Activated effector memory CD4-positive, alpha-beta T cell treated with Interleukin-2 at 50 U/mL for 16 hours (primary cell): Measurements from ENCODE around the gene NFKBIE.
"Not testable (repeated sequence)": the region's sequence is repeated elsewhere in the genome, so short reads cannot be mapped to it uniquely, and the experiment has no call there.

ENCODE experiments used
- DNase-seq: peaks from one replicate; pipeline ENCODE4 v3.0.0-alpha.2; 2020

NFKBIE gene

DNA sequence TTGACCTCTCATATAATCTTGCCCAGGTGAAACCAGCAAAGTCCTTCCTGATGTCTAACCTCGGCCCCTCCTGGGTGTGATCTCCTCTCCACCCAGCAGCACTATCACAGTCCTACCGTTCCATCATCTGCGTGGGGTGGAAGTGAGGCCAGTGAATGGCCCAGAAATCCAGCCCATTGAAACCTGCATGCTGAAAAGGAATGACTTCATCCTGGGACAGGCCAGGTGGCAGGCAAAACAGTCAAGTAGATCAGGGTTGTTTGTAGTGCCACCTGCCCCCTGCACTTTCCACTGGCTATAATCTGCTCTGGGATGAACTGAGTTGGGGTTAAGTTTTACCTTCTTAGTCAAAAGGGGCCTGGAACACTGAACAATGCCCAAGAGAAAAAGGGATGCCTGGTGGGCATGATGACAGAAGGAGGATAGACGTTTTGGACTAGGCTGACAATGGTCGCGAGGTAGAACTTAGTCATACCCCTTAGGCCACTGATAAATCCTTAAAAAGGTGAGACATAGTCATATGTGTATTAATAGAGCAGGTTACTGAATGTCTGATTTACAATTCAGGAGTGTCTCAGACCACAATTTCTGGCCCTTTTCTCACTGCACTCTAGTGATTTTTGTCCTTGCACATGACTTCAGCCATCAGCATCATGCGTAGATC is 26.5 kb downstream of the NFKBIE start:
- DNase-seq = no peak

DNA sequence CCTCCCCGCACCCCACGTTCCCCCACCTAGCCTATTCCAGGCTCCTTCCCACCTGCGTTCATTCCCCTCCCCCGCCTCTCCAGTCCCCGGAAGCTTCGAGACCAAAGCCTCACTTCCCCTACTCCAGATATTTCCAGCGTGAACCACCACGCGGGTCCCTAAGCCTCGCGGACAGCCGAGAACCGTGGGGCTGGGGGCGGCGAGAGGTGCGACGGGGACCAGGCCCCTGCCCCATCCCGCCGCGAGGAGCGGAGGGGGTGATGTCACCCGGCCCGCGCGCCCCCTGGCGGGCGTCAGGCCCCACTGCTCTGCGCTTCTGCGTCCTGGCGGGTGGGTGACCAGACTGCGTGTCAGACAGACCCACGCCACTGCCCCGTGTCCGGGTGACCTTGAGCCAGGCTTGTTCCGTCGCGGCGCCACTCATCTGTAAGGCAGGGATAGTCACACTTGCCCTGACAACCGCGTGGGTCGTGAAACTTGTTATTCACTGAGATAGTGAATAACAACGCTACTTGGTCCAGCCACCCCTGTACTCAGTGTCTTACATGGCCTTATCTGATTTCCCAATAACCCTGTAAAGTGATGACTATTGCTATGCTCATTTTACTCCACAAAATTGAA is 27.4 kb downstream of the NFKBIE start:
- DNase-seq = peak; percentile 70

DNA sequence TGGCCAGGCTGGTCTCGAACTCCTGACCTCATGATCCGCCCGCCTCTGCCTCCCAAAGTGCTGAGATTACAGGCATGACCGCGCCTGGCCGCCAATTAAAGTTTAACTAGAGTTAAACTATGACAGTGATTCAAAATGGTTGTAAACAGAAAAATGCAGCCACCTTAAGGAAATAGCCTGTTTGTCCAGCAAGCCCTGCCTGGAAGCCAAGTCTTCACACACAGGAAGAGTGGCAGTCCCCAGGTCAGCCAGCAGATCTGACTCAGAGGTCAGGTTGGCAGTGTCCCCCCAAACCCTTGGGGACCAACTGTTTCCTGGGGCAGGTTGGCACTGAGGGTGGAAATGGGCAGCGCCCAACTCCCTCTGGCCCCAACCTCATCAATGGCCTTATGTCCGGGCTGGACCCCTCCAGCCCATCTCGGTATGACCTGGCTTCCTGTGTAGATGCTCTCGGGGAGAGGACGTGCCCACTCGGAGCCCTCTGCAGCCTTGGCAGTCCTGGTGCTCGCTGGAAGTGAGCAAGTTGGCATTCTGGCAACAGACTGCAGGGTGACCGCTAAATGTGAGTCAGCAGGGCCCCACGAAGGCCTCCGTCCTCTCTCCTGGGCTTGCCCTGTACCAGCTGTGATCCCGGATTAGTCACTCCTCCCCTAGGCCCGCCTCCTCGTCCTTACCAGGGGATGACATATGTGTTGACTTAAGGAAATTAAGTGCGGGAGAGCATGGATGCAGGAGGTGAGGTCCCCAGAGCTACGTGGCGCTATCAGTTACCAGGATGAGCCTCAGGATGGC is 28.1 kb downstream of the NFKBIE start:
- peak; percentile 46 for DNase-seq

DNA sequence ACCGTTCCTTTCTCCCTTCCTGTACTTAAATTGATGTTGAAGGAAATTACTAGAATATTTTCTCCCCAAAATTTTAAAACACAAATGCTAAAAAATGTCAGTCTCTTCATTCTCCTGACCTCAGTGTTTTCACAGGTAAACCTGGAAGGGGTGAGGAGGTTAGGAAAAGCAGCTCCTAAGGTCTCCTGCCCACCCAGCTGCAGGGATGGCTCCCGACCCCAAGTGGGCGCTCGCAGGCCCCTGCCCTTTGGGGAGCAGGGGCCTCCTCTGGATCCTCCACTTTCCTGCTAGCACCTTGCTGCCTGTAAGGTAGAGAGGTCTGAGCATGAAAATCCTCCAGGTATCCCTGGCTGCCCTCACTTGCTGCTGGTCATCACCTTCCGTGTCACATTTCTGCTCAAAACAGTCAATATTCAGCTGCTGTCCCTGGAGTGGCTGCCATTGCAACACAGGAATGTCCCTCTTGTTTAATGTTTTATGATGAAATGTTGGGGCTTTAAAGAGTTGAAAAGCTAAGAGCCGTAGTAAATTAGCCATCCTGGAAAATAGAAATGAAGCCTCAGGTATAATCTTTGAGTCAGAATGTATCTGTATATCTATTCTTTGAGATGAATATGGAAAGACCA is 29.3 kb downstream of the NFKBIE start:
- no peak for DNase-seq

DNA sequence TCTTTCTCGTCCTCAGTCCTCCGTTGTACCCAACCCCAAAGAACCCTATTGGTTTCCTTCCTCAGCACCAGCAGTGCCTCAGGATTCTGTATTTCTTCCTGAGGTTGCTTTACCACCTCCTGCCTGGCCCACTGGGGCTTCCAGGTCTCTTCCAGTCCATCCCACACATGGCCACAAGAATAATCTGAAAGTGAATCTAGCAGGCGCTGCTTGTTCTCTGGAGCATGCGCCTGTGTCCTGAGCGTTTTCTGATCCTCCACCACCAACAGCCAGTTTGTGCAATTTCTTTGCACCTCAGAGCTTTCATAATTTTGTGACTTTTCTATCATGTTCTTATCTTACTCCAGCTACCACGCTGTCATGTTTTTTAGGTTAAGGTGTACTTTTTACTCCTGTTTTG is 30.1 kb downstream of the NFKBIE start:
- no peak for DNase-seq

DNA sequence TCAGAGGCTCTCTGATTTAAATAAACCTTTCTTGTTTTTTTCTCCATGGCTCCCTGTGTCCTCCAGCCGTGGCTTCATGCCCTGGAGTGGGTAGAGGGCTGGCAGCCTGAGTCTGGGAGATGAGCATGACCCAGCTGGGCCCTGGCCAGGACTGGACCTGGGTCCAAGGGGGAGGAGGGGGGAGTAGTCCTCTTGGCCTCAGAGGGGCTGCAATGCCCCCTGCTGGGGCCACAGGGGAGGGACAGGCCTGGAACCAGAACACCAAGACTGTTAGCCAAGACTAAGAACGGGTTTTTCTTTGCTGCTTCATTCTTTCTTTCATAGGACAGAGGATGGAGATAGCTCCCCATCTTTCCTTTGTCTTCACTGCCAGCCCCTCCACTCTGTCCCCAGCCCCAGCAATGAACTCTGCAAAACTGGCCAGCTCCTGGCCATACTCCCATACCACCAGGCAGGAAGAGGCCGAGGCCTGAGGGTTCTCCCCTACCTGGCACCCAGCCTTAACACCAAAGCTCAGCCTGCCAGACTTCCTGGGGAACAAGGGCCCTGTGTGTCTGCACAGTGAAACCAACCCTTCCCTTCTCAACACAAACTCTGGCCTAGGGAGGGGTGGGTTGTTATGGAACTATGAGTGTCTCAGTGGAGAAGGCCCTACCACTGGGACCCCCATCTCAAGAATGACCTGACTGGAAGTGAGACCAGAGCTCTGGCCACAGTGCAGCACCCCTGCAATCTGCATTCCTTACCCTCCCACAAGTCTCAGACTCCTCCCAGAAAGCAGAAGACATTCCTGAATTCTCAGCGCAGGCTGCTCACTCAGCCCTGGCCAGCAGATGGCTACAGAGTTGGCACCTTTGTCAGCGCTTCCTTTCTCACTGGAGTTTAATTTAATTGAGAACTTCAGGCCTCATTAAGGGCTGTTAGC is 31.0 kb downstream of the NFKBIE start:
- DNase-seq = no peak

DNA sequence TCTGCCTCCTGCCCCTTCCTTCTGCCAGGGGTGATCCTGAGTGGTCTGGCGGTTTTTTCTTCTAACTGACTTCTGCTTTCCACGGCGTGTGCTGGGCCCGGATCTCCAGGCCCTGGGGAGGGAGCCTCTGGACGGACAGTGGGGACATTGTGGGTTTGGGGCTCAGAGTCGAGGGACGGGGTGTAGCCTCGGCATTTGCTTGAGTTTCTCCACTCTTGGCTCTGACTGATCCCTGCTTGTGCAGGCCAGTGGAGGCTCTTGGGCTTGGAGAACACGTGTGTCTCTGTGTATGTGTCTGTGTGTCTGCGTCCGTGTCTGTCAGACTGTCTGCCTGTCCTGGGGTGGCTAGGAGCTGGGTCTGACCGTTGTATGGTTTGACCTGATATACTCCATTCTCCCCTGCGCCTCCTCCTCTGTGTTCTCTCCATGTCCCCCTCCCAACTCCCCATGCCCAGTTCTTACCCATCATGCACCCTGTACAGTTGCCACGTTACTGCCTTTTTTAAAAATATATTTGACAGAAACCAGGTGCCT is 31.7 kb downstream of the NFKBIE start:
- DNase-seq = no peak

DNA sequence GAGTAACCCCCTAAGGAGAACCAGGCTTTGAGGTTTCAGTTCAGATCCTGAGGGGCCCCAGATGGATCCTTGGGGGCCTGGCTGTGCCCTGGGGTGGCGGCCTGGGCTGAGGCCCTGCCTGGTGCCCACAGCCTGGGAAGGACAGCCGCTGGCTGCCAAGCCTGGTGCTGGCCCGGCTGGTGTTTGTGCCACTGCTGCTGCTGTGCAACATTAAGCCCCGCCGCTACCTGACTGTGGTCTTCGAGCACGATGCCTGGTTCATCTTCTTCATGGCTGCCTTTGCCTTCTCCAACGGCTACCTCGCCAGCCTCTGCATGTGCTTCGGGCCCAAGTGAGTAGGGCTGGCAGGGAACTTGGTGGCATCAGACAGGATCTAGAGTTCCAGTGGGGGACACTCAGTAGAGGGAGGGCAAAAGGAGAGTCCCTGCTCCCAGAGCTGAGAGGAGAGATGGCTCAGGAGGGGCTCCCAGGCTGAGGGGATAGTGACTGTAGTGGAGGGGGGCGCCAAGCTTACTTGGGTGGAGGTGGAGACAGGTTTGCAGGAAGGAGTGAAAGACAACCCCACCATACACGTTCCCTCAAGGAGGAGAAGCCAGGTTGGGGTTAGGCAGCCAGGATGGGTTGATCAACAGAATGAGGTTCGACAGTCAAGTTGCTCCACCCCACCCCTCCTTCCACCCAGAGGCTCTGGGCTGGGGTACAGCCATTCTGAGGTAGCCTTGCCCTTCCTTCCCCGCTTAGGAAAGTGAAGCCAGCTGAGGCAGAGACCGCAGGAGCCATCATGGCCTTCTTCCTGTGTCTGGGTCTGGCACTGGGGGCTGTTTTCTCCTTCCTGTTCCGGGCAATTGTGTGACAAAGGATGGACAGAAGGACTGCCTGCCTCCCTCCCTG is 32.4 kb downstream of the NFKBIE start:
- DNase-seq = no peak

DNA sequence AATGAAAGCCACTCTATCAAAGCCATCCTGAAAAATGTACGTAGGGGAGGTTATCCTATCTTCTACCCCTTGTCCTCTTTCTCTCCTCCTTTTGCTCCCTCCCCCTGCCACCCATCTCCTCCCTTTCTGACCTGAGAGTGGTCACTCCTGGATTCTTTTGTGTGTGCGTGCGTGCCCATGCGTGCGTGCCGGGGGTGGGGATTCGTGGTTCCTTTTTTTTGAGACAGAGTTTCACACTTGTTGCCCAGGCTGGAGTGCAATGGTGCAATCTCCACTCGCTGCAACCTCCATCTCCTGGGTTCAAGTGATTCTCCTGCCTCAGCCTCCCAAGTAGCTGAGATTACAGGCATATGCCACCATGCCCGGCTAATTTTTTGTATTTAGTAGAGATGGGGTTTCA is 33.9 kb downstream of the NFKBIE start:
- not testable (repeated sequence) for DNase-seq

DNA sequence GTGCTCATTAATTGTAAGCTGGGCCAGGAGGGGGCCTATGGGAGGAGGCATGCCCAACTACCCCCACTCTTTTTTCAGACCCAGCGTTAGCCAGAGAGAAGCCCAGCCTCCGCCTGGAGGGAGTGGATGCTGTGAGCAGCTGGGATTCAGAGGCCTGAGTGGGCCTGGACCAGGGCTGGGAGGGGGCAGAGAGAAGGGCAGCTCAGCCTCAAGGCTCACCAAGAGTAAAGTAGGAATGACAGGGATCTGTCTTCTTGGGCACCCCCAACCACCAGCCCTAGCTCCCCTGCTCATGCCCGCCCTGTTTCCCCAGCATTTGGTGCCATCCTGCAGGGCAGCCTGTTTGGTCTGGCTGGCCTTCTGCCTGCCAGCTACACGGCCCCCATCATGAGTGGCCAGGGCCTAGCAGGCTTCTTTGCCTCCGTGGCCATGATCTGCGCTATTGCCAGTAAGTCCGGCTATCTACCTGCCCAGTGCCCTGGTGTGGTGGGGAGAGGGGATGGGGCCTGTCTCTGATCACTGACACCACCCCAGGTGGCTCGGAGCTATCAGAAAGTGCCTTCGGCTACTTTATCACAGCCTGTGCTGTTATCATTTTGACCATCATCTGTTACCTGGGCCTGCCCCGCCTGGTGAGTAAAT is 35.2 kb downstream of the NFKBIE start:
- DNase-seq = no peak

DNA sequence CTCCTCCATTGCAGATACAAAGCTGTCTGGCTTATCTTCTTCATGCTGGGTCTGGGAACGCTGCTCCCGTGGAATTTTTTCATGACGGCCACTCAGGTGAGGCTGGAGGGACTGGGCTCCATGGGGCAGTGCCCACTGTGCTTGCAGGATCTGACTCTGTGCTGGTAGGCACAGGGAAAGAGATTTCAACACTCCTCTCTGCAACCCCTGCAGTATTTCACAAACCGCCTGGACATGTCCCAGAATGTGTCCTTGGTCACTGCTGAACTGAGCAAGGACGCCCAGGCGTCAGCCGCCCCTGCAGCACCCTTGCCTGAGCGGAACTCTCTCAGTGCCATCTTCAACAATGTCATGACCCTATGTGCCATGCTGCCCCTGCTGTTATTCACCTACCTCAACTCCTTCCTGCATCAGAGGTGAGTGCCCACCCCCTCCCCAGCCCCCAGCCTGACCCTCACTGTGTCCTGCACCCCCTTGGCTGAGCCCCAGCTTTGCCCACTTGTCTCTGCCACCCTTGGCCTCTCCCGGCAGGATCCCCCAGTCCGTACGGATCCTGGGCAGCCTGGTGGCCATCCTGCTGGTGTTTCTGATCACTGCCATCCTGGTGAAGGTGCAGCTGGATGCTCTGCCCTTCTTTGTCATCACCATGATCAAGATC is 35.8 kb downstream of the NFKBIE start:
- DNase-seq = no peak

DNA sequence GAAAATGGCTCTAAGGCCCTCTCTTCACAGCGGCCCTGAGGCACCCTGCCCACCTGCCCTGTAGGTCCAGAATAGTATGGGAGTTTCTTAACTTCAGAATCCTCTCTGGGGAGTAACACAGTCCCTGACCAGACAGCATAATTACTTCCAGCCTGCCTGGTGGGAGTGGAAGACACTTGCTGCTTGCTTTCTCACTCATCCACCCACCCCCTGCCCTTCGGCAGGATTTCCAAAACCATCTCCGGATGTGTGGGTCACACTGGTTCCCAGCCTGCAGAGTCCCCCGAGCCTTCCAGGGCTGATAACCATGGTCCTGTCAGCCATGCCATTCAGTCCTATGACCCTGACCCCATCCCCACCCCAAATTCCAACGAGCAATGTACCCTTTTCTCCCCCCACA is 36.5 kb downstream of the NFKBIE start:
- no peak for DNase-seq

DNA sequence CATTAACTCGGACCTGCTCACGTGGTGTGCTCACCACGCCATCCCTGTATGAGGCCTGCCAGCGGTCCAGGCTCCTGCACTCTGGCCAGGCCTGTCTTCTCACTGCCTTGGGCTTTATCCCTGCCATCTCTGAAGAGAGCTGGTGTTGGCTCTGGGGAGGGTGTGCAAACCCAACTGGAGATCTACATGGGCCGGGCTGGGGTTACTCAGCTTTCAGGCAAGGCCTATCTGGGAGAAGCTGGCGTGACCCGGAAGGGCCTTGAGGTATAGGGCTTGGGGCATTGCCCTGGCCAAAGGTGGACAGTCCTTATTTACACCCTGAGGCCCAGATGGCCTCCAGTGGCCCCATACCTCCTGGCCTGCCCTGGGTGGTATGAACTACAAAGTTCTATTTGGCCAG is 36.9 kb downstream of the NFKBIE start:
- no peak for DNase-seq

DNA sequence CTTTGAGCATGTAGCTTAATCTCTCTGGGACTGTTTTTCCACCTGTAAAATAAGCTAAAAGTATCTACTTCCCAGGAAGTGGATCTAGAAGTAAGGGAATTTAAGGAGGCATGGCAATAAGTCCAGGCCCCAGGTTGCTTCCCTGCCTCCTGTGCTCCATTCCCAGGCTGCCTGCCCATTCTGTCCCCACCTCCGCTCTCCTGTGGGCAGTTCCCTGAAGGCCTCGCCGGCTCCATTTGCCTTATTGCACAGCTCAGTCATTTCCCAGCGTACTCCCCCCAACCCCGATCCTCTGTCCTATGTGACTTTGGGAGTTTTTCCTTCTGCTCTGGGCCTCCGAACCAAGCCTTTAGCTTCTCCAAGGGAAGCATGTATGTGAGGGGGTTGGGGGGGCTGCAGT is 37.3 kb downstream of the NFKBIE start:
- no peak for DNase-seq

DNA sequence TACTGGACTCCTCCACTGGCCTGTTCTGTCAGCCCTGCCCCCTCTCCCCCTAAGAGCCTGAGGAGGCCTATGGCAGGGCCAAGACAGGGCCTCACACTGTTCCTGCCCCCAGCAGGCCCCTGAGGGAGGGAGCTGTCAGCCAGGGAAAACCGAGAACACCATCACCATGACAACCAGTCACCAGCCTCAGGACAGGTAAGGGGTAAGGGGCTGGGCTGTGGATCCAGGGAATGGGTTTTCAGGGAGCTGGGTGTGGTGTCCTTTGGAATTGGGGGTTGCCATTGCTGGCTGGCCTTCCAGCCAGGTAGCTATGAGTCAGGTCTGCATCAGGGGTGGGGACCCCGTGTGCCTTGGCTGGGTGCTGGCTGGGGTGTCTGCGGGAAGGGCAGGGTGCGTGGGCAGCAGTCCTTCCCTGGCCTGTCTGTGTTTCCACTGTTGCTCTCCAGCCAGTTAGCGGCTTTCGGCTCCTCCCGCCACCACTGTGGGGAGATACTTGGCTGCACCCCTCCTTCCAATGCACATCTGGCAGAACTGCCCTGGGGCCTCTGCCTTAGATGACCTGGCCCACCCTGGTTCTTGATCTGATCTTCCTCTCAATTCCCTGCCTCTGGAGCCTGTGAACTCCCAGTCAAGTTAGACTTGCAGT is 38.1 kb downstream of the NFKBIE start:
- DNase-seq = no peak

DNA sequence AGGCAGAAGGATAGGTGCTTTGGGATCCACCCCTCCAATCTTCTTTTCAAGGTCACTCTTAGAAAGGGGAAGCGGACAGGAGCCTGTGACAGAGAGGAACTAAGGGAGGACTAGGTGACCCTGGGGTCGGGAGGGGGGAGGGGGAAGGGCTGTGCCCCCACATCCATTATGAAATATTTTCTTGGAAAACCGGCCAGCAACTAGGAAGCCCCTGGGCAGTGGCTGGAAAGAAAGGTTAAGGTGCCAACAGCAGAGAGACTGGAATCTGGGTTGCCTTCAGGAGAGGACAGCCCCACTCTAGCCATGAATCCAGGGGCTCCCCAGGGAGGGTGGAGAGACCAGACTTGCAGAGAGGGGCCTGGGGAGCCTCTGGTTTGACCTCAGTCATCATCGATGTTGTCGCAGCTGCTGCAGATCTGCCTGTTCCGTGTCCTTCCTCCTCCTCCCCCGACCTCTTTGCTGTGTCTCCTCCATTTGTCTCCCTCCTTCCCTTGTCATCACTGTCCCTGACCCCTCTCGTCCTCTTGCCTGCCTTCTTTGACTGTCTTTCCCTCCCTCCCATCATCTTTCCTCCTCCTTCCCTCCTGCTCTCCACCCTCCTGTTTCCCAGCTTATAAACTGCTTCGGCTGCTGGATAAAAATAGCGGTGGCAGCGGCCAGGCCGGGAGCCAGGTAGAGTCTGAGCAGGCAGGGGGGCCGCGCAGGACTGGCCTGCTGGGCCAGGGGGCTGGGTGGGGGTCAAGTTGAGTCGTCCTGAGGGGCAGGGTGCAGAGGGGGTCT is 38.8 kb downstream of the NFKBIE start:
- DNase-seq = no peak

DNA sequence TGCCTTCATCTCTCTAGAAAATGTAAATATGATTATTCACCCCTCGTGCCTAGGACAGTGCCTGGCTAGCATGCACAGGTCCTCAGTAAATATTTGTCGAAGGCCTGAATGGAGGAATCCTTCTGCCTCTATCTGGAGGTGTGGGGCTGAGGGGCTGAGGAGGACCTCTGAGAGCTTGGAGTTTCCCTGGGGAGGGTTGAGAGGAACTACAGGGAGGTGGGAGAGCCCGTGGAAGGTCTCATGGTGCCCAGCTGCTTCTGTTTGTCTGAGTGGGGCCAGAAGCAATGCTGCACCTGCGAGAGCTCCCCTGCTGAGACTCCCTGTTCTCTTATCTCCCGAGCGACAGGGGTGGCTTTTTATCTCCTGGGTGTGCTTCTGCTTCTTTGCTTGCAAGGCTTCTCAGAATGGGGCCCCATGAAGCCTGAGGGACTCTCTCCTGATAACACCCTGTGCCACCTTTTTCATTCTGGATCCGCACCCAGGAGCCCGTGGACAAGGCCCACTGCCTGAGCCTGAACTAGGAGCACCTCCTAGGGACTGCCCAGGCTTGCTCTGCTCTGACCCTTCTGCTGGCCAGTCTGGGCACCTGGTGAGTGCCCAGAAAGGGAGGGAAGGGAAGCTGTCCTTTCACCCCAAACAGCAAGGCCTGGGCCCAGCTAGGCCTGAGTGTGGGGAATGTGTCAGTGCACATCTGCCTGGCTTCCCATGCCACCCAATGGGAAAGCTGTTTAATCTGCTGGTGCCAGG is 39.6 kb downstream of the NFKBIE start:
- DNase-seq = no peak

DNA sequence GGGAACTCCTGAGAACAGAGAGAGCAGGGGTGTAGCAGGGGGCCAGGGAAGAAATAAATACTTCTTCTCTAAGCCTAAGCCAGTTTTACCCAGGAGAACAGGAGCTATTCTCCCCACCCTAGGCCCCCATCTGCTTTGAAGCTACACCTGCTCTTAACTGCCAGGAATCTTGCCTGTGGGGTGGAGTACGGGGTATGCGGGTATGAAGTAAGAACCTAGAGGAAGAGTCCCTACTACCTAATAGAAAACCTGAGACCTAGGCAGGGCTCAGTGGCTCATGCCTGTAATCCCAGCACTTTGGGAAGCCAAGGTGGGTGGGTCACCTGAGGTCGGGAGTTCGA is 40.4 kb downstream of the NFKBIE start:
- DNase-seq = no peak
